AG04449 (cell line): ENCODE results near the gene RBMX.
"Not testable (repeated sequence)": the region's sequence is repeated elsewhere in the genome, so short reads cannot be mapped to it uniquely, and the experiment has no call there.

Source experiments
- CTCF ChIA-PET: fragments of 350-600 bp; formaldehyde crosslinking; extraction: SDS; loops from one replicate; lab custom pipeline; 2021; ENCODE audit warnings: antibody characterized with exemption; lab: Yijun Ruan, JAX
- POLR2A ChIA-PET: fragments of 400-600, 350-600 bp; formaldehyde crosslinking; extraction: SDS; loops from one replicate; lab custom pipeline; 2020; ENCODE audit warnings: antibody characterized with exemption, inconsistent platforms; lab: Yijun Ruan, JAX
- DNase-seq: peaks from one replicate; pipeline ENCODE4 v3.0.0-alpha.2; 2010; ENCODE audit warnings: low read depth, low spot score
- H3K4me3 ChIP-seq: 2 replicates; pipeline ENCODE4 v1.5.1; 2011; ENCODE audit warnings: low read depth, mild to moderate bottlenecking, control low read depth, low read length
- TF ChIP-seq, protein P1 (sequence below): IDR thresholded peaks from one replicate; pipeline ENCODE4 v1.5.1; 2011; ENCODE audit warnings: mild to moderate bottlenecking, moderate library complexity, low read length, control low read depth, inconsistent platforms; ENCODE audit not compliant: insufficient read depth; ENCODE audit errors: missing control alignments

RBMX gene

DNA sequence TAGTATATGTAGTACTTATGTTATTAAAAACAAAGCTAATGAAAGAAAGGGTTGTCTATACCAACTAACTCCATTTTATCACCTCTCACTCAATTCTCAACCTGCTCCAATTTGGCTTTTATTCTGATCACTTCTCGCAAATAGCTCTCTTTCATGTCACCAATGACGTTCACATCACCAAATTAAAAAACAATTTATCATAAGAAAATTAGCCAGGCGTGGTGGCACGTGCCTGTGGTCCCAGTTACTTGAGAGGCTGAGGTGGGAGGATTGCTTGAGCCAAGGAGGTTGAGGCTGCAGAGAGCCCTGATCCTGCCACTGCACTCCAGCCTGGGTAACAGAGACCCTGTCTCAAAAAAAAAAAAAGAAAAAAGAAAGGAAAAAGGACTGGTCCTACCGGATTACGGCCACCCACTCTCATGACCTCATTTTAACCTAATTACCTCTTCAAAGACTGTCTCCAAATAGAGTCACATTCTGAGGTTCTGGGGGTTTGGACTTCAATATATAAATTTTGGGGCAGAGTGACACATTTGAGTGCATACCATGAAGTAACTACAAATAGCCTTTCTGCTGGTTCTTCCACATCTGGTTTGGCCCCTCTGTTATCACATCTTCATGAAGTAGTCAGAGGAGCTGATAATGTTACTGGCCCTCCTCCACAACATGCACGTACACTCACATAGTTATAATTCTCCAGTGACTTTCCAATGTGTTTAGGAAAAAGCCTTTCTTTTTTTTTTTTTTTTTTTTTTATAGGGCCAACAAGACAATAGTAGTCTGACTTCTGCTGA lies 15.8 kb upstream of the RBMX start:
- DNase-seq, result no peak
- TF ChIP-seq, protein P1, sequence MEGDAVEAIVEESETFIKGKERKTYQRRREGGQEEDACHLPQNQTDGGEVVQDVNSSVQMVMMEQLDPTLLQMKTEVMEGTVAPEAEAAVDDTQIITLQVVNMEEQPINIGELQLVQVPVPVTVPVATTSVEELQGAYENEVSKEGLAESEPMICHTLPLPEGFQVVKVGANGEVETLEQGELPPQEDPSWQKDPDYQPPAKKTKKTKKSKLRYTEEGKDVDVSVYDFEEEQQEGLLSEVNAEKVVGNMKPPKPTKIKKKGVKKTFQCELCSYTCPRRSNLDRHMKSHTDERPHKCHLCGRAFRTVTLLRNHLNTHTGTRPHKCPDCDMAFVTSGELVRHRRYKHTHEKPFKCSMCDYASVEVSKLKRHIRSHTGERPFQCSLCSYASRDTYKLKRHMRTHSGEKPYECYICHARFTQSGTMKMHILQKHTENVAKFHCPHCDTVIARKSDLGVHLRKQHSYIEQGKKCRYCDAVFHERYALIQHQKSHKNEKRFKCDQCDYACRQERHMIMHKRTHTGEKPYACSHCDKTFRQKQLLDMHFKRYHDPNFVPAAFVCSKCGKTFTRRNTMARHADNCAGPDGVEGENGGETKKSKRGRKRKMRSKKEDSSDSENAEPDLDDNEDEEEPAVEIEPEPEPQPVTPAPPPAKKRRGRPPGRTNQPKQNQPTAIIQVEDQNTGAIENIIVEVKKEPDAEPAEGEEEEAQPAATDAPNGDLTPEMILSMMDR, result no peak
- ChIA-PET CTCF (no interaction called here), POLR2A (no interaction called here)
- H3K4me3 ChIP-seq, result no peak overlapping the region

DNA sequence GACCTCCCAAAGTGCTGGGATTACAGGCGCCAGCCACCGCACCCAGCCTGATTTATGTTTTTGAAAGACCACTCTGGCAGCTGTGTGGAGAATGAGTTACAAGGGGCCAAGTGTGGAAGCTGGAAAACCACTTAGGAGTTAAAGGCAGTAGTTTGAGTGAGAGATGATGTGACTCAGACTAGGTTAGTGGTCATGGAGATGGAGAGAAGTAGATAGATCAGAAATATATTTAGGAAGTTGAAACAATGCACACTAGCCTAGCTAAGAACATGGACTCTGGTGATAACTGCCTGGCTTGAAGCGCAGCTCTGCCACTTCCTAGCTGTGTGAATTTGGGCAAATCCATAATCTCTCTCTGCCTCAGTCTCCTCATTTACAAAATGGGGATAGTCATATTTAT lies 11.9 kb upstream of the RBMX start:
- ChIA-PET POLR2A (interaction anchor here (1.2 kb wide), 1 partner anchor 12 kb away, joined by 5 read pairs; the partner anchor contains the start of gene RBMX), CTCF (no interaction called here)
- TF ChIP-seq, protein P1, result no peak
- no peak overlapping the region for H3K4me3 ChIP-seq
- no peak for DNase-seq

DNA sequence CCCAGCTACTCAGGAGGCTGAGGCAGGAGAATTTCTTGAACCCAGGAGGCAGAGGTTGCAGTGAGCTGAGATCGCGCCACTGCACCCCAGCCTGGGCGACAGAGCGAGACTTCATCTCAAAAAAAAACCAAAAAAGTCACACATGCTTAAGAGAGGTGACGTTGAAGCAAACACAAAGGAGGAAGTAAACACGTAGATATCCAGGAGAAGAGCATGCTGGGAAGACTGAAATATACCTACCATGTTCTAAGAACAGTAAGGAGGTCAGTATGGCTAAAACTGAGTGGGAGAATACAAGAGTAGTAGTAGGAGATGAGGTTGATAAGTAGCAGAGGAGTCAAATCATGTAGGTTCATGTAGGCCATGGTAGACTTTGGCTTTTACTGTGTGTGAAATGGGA lies 10.1 kb upstream of the RBMX start:
- CTCF ChIA-PET, H3K4me3 ChIP-seq, POLR2A ChIA-PET, DNase-seq: not testable (repeated sequence)

DNA sequence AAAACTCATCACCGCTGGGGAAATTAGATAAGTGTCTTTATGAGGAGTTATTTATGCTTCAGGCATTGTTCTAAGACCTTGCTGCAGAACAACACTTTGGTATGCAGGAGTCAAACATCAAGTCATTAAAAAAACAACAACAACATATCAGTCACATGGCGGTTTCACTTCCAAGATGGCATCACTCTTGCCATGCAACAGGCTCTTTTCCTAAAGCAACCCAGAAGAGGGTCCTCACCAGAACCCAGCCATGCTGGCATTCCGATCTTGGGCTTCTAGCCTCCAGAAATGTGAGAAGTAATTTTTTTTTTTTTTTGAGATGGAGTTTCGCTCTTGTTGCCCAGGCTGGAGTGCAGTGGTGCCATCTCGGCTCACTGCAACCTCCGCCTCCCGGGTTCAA lies 8.7 kb upstream of the RBMX start:
- DNase-seq, result no peak
- H3K4me3 ChIP-seq, result no peak overlapping the region
- ChIA-PET POLR2A (no interaction called here), CTCF (no interaction called here)
- TF ChIP-seq, protein P1, result no peak

DNA sequence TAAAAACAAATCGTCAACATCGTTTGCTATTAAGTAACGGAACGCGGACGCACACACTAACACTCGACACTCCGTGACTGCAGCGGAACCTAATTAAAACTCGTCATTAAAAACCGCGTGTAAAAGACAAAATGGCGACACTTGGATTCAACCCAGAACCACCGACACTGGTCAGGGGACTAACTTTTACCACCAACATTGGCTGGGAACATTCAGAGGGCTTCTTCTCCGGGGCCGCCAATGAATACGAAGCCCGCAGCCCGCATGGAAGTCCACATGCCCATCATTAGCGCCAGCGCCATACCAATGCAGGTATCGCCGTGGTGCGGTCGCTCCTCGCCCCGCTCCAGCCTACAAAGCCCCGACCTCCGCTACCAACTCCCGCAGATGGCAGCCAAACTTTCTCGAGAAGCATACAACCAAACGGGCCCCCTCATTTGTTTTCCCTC lies 498 bp downstream of the RBMX start:
- ChIA-PET CTCF (no interaction called here), POLR2A (interaction anchor here (0.6 to 1.3 kb wide), 13 partner anchors 12 to 849 kb away, joined by 3 to 8 read pairs (median 5); no protein-coding TSS in a partner anchor)
- TF ChIP-seq, protein P1, result no peak
- no peak for DNase-seq
- peak overlapping the region; percentile 83 for H3K4me3 ChIP-seq

DNA sequence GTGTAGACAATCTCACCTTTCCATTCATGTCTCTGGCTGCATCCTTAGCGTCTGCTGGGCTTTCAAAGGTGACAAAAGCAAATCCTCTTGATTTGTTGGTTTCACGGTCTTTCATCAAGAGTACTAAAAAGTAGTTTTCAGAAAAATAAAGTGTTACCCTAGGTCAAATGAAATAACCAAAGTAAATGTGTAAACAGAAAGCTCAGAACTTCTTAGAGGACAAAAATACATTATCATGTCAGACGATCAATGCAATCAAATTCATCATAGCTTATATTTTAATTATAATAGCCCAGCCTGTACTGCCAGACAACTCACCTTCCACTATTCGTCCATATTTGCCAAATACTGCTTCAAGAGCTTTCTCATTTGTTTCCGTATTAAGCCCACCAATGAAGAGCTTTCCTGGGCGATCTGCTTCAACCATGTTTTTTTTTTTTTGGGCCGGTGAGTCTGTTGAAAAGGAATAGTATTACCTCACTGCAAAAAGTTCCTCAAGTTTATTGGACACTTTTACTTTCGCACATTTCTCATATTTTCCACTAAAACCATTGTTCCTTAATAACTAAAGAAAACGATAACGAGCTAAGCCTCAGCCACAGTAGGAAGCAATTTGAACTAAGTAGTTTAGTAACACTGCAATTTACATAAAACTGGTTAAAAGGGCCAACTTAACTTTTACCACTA lies 1.4 kb downstream of the RBMX start:
- DNase-seq, result no peak
- CTCF ChIA-PET, result interaction anchor here (1.3 kb wide), 1 partner anchor 169 kb away, joined by 4 read pairs; no protein-coding TSS in a partner anchor
- peak overlapping the region; percentile 83 for H3K4me3 ChIP-seq
- TF ChIP-seq, protein P1, result no peak
- POLR2A ChIA-PET, result interaction anchor here (0.8 to 1.0 kb wide), 2 partner anchors 9 to 110 kb away, joined by 3 read pairs; no protein-coding TSS in a partner anchor
